ENCODE measurements around the gene GGTLC1.
"Not testable (repeated sequence)": the region's sequence is repeated elsewhere in the genome, so short reads cannot be mapped to it uniquely, and the experiment has no call there.

DNA sequence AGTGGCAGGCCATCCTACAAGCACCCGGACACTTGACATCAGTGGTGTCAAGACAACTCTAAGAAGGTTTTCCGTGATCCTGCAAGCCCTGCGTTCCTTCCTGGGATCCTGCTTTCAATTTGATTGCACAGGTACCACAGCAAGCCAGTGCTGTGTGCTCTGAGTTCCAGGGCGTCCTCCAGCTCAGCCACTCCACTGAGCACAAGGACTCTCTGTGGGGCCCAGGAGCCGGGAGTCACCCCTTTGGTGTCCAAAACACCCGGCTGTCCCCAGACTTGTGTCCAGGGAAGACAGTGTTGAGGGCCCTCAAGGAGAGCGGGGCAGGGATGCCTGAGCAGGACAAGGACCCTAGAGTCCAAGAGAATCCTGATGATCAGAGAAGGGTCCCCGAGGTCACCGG is 387 bp upstream of the GGTLC1 start:
- TF ChIP-seq, protein P1, sequence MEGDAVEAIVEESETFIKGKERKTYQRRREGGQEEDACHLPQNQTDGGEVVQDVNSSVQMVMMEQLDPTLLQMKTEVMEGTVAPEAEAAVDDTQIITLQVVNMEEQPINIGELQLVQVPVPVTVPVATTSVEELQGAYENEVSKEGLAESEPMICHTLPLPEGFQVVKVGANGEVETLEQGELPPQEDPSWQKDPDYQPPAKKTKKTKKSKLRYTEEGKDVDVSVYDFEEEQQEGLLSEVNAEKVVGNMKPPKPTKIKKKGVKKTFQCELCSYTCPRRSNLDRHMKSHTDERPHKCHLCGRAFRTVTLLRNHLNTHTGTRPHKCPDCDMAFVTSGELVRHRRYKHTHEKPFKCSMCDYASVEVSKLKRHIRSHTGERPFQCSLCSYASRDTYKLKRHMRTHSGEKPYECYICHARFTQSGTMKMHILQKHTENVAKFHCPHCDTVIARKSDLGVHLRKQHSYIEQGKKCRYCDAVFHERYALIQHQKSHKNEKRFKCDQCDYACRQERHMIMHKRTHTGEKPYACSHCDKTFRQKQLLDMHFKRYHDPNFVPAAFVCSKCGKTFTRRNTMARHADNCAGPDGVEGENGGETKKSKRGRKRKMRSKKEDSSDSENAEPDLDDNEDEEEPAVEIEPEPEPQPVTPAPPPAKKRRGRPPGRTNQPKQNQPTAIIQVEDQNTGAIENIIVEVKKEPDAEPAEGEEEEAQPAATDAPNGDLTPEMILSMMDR (IDR thresholded peaks at IDR 0.05; ENCODE audit: low read length) = not testable (repeated sequence)
- TF ChIP-seq EZH2 (optimal IDR thresholded peaks at IDR 0.05; ENCODE audit: low read depth, low read length); EZH2phosphoT487 (IDR thresholded peaks at IDR 0.05; ENCODE audit: low read length): not testable (repeated sequence)

All from MM.1S (cell line).